Stimulated activated CD8-positive, alpha-beta memory T cell treated with anti-CD3 and anti-CD28 coated beads, Interleukin-12 subunit alpha, Interleukin-12 subunit beta, amount 100 ng/mL, for 24 hours (primary cell): Measurements from ENCODE around the gene PDE6C.
"Not testable (repeated sequence)": the region's sequence is repeated elsewhere in the genome, so short reads cannot be mapped to it uniquely, and the experiment has no call there.

Experiments
- DNase-seq: peaks from one replicate; pipeline ENCODE4 v3.0.0-alpha.2; 2020; ENCODE audit errors: extremely low read depth

PDE6C gene

GRCh38 chr10:93630625-93631557 lies 18.6 kb downstream of the PDE6C start:
- no peak for DNase-seq

- no peak for DNase-seq
Observed at GRCh38 chr10:93639791-93640190, 27.5 kb downstream of the PDE6C start.

GRCh38 chr10:93652857-93653256 lies 40.5 kb downstream of the PDE6C start:
- DNase-seq, result no peak

- DNase-seq, result no peak
Observed at GRCh38 chr10:93654201-93654600, 41.9 kb downstream of the PDE6C start.

GRCh38 chr10:93656155-93656554 lies 43.8 kb downstream of the PDE6C start:
- no peak for DNase-seq

- no peak for DNase-seq
Observed at GRCh38 chr10:93657757-93658156, 45.4 kb downstream of the PDE6C start.

GRCh38 chr10:93666030-93666429 lies 53.7 kb downstream of the PDE6C start:
- no peak for DNase-seq

- DNase-seq, result no peak
Observed at GRCh38 chr10:93667795-93668194, 55.5 kb downstream of the PDE6C start.

- no peak for DNase-seq
Observed at GRCh38 chr10:93670372-93670771, 58.0 kb downstream of the PDE6C start.

GRCh38 chr10:93671042-93671441 lies 58.7 kb downstream of the PDE6C start:
- DNase-seq, result no peak

- no peak for DNase-seq
Observed at GRCh38 chr10:93672022-93672678, 59.8 kb downstream of the PDE6C start.

GRCh38 chr10:93672890-93673289 lies 60.6 kb downstream of the PDE6C start:
- no peak for DNase-seq

- no peak for DNase-seq
Observed at GRCh38 chr10:93673791-93674190, 61.5 kb downstream of the PDE6C start.

- no peak for DNase-seq
Observed at GRCh38 chr10:93678386-93678785, 66.0 kb downstream of the PDE6C start.

GRCh38 chr10:93678805-93679587 lies 66.7 kb downstream of the PDE6C start:
- no peak for DNase-seq

- DNase-seq, result no peak
Observed at GRCh38 chr10:93680412-93681047, 68.2 kb downstream of the PDE6C start.

- no peak for DNase-seq
Observed at GRCh38 chr10:93687737-93688136, 75.4 kb downstream of the PDE6C start.

- no peak for DNase-seq
Observed at GRCh38 chr10:93695740-93696139, 83.4 kb downstream of the PDE6C start.

GRCh38 chr10:93696582-93696981 lies 84.2 kb downstream of the PDE6C start:
- not testable (repeated sequence) for DNase-seq

GRCh38 chr10:93697207-93697606 lies 84.9 kb downstream of the PDE6C start:
- DNase-seq, result no peak

GRCh38 chr10:93701866-93702209 lies 89.5 kb downstream of the PDE6C start:
- DNase-seq, result no peak
